Measurements from ENCODE around the gene HLF. TPM values are rescaled to one million over a fixed set of nuclear protein-coding genes. Genes with fewer than 3 reads are reported as not detected.

The HLF gene
- total RNA-seq = 100 to 1,000 TPM; 137 to 176 (median 154) TPM

- TF ChIP-seq EP300 (IDR thresholded peaks at IDR 0.05) (no peak), POLR2A (IDR thresholded peaks at IDR 0.05; ENCODE audit: low read depth) (no peak), POLR2AphosphoS5 (IDR thresholded peaks at IDR 0.05) (peak; percentile 77 to 80), CTCF (IDR thresholded peaks at IDR 0.05) (peak in 1 of 3 experiments; percentile 4)
- peak within 1 kb of the TSS; percentile 70 to 87 (median 76) for H3K4me3 ChIP-seq
- peak; percentile 93 for DNase-seq (ENCODE audit: extremely low spot score)
- peaks cover 13 to 38% (median 33%) of the 10 kb centered on the region in 4 donors for H3K4me1 ChIP-seq
- intact Hi-C loops (cut with DNase I) = loop anchor here (2.0 to 10.0 kb wide), 4 partner anchors 26 to 150 kb away; no protein-coding TSS in a partner anchor
- H3K9me3 ChIP-seq = no peaks in the 10 kb centered on the region
- peak within 1 kb of the TSS; percentile 92 to 99 (median 98) for H3K27ac ChIP-seq (replicated peaks in 1 of 4)
- no peaks in the 10 kb centered on the region for H3K36me3 ChIP-seq
- WGBS = 1% methylated on average over 53 of the region's 64 CpGs
- H3K27me3 ChIP-seq = no peaks in the 10 kb centered on the region
Measured at GRCh38 chr17:55264645-55265298, at the start of gene HLF. Gene HLF (plus strand): TSS chr17:55264960. CDS start chr17:55265485, 525 bp downstream.

- no peaks in the 10 kb centered on the region for H3K27me3 ChIP-seq
- no peak overlapping the region for H3K4me3 ChIP-seq
- H3K27ac ChIP-seq (replicated peaks in 1 of 4) = no peak overlapping the region
- no peaks in the 10 kb centered on the region for H3K4me1 ChIP-seq
- TF ChIP-seq POLR2AphosphoS5 (IDR thresholded peaks at IDR 0.05) (no peak), CTCF (IDR thresholded peaks at IDR 0.05) (no peak)
- no peak for DNase-seq (ENCODE audit: extremely low spot score)
- H3K36me3 ChIP-seq = no peaks in the 10 kb centered on the region
- no peaks in the 10 kb centered on the region for H3K9me3 ChIP-seq
- 91% methylated on average over 3 of the region's 3 CpGs for WGBS
- intact Hi-C loops (cut with DNase I) = loop anchor here (10.0 kb wide), 1 partner anchor 51 kb away; no protein-coding TSS in a partner anchor
Measured at GRCh38 chr17:55215711-55216110, 49.0 kb upstream of the HLF start.

- no peak overlapping the region for H3K27ac ChIP-seq (replicated peaks in 1 of 4)
- intact Hi-C loops (cut with DNase I) = loop anchor here (10.0 kb wide), 1 partner anchor 52 kb away; no protein-coding TSS in a partner anchor
- TF ChIP-seq CTCF (IDR thresholded peaks at IDR 0.05) (no peak), EP300 (IDR thresholded peaks at IDR 0.05) (no peak), POLR2AphosphoS5 (IDR thresholded peaks at IDR 0.05) (no peak), POLR2A (IDR thresholded peaks at IDR 0.05; ENCODE audit: low read depth) (no peak)
Measured at GRCh38 chr17:55216888-55217287, 47.9 kb upstream of the HLF start.

GRCh38 chr17:55219459-55219858 is 45.3 kb upstream of the HLF start:
- intact Hi-C loops (cut with DNase I) = loop anchor here (10.0 kb wide), 1 partner anchor 55 kb away; no protein-coding TSS in a partner anchor
- no peaks in the 10 kb centered on the region for H3K4me1 ChIP-seq

More at GRCh38 chr17:55216888-55217287, 47.9 kb upstream of the HLF start:
- H3K4me3 ChIP-seq = no peak overlapping the region
- no peaks in the 10 kb centered on the region for H3K9me3 ChIP-seq
- H3K27me3 ChIP-seq = no peaks in the 10 kb centered on the region
- 70% methylated on average over 3 of the region's 3 CpGs for WGBS
- DNase-seq (ENCODE audit: extremely low spot score) = no peak
- no peaks in the 10 kb centered on the region for H3K4me1 ChIP-seq
- no peaks in the 10 kb centered on the region for H3K36me3 ChIP-seq

GRCh38 chr17:55219934-55220333 is 44.8 kb upstream of the HLF start:
- 41% methylated on average over 3 of the region's 3 CpGs for WGBS
- H3K9me3 ChIP-seq = no peaks in the 10 kb centered on the region
- H3K27me3 ChIP-seq = no peaks in the 10 kb centered on the region
- H3K27ac ChIP-seq (replicated peaks in 1 of 4) = no peak overlapping the region
- H3K4me1 ChIP-seq = no peaks in the 10 kb centered on the region
- intact Hi-C loops (cut with DNase I) = loop anchor here (10.0 kb wide), 1 partner anchor 55 kb away; no protein-coding TSS in a partner anchor
- H3K4me3 ChIP-seq = no peak overlapping the region
- H3K36me3 ChIP-seq = no peaks in the 10 kb centered on the region
- TF ChIP-seq POLR2AphosphoS5 (IDR thresholded peaks at IDR 0.05) = no peak
- DNase-seq (ENCODE audit: extremely low spot score) = peak; percentile 64

More at GRCh38 chr17:55219459-55219858, 45.3 kb upstream of the HLF start:
- Histone ChIP-seq H3K9me3 (no peaks in the 10 kb centered on the region), H3K27me3 (no peaks in the 10 kb centered on the region), H3K36me3 (no peaks in the 10 kb centered on the region), H3K27ac (replicated peaks in 1 of 4) (no peak overlapping the region), H3K4me3 (no peak overlapping the region)
- no peak for DNase-seq (ENCODE audit: extremely low spot score)
- 67% methylated on average over 1 of the region's 1 CpG for WGBS
- TF ChIP-seq POLR2A (IDR thresholded peaks at IDR 0.05; ENCODE audit: low read depth) = no peak
- TF ChIP-seq POLR2AphosphoS5 (IDR thresholded peaks at IDR 0.05) = no peak
